Measurements from ENCODE around the gene NTM. TPM values are rescaled to one million over a fixed set of nuclear protein-coding genes. Genes with fewer than 3 reads are reported as not detected.

NTM gene
- total RNA-seq, 1 experiment from 2014 or later = 9.9 TPM

DNA sequence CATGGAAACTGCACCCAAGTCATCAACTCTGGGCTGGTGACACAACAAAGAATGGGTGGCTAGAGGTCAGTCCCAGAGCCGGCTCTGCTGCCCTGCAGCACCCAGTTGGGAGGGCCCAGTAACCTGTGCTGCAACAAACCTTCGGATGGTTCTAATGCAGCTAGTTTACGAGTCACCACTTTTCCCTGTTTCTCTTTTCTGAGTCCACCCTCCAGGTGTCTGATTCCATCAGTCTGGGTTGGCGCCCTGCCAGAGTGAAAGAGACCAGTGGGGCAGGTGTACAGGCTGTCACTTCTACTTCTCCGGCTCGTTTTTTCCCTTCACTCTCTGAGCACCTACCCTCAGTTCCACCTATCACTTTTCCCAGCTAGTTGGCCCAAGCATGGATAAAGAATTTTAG lies 572.9 kb downstream of the NTM start:
- no peak overlapping the region for H3K56ac ChIP-seq (ENCODE audit: insufficient read length, low read depth, low read length)
- no peak overlapping the region for H3K4me2 ChIP-seq (ENCODE audit: insufficient read depth, insufficient read length, low read length)
- Mint-ChIP-seq H3K4me1 (peaks cover under 1% of the 10 kb centered on the region in 2 experiments), H3K4me3 (no peak overlapping the region), H3K27me3 (ENCODE audit: low read depth) (no peaks in the 10 kb centered on the region), H3K9me3 (no peaks in the 10 kb centered on the region), H3K27ac (peak overlapping the region in 2 of 3 experiments; percentile 28 to 34; a peak in 1 of 7 replicates), H3K36me3 (ENCODE audit: insufficient read depth in 1 of 3, low read depth in 3 of 3) (peaks cover 0 to 2% (median 0%) of the 10 kb centered on the region in 3 experiments; a peak in 1 of 7 replicates)
- no peak overlapping the region for H3K18ac ChIP-seq (ENCODE audit: insufficient read length, low read depth, low read length)
- H4K8ac ChIP-seq (replicated peaks; ENCODE audit: insufficient read length, low read depth, low read length) = no peak overlapping the region
- no peaks in the 10 kb centered on the region for H3K9me3 ChIP-seq (ENCODE audit: control insufficient read depth, low read depth, low read length)
- H4K91ac ChIP-seq (ENCODE audit: insufficient read length, low read depth, low read length) = no peak overlapping the region
- no peaks in the 10 kb centered on the region for H3K79me1 ChIP-seq (ENCODE audit: insufficient read depth, low read depth, low read length, poor library complexity, severe bottlenecking)
- H3K27ac ChIP-seq (ENCODE audit: insufficient read length, low read depth, low read length) = no peak overlapping the region
- H4K20me1 ChIP-seq (ENCODE audit: control insufficient read depth, insufficient read depth, insufficient read length) = no peaks in the 10 kb centered on the region
- TF ChIP-seq, protein P1, sequence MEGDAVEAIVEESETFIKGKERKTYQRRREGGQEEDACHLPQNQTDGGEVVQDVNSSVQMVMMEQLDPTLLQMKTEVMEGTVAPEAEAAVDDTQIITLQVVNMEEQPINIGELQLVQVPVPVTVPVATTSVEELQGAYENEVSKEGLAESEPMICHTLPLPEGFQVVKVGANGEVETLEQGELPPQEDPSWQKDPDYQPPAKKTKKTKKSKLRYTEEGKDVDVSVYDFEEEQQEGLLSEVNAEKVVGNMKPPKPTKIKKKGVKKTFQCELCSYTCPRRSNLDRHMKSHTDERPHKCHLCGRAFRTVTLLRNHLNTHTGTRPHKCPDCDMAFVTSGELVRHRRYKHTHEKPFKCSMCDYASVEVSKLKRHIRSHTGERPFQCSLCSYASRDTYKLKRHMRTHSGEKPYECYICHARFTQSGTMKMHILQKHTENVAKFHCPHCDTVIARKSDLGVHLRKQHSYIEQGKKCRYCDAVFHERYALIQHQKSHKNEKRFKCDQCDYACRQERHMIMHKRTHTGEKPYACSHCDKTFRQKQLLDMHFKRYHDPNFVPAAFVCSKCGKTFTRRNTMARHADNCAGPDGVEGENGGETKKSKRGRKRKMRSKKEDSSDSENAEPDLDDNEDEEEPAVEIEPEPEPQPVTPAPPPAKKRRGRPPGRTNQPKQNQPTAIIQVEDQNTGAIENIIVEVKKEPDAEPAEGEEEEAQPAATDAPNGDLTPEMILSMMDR (conservative IDR thresholded peaks at IDR 0.05) = no peak
- H2BK12ac ChIP-seq (ENCODE audit: insufficient read length, low read depth, low read length) = no peak overlapping the region
- H3K23me2 ChIP-seq (ENCODE audit: insufficient read length, low read depth, low read length, poor library complexity, severe bottlenecking) = no peaks in the 10 kb centered on the region
- H3K27me3 ChIP-seq (ENCODE audit: insufficient read depth, low read length) = no peaks in the 10 kb centered on the region
- WGBS (ENCODE audit: extremely low coverage, insufficient read length, low lambda C conversion rate) = no CpG with 5 or more reads among the region's 6 CpGs
- H2AK5ac ChIP-seq (ENCODE audit: insufficient read length, low read length) = no peak overlapping the region
- no peak overlapping the region for H2BK5ac ChIP-seq (ENCODE audit: insufficient read length, low read length)
- H3K79me2 ChIP-seq (ENCODE audit: insufficient read depth, low read length) = no peaks in the 10 kb centered on the region
- no peak overlapping the region for H4K5ac ChIP-seq (ENCODE audit: insufficient read length, low read depth, low read length)
- H3K4ac ChIP-seq (ENCODE audit: low read depth, low read length) = no peak overlapping the region
- H2BK15ac ChIP-seq (ENCODE audit: low read depth, low read length) = no peak overlapping the region
- no peaks in the 10 kb centered on the region for H3K4me1 ChIP-seq (ENCODE audit: insufficient read depth, low read length)
- no peak overlapping the region for H3K14ac ChIP-seq (ENCODE audit: insufficient read depth, low read length)
- H3T11ph ChIP-seq (ENCODE audit: low read length) = no peak overlapping the region
- no peak overlapping the region for H3K23ac ChIP-seq (ENCODE audit: insufficient read length, low read depth, low read length)
- no peak overlapping the region for H2BK20ac ChIP-seq (ENCODE audit: low read depth, low read length, poor library complexity, severe bottlenecking)
- H2AFZ ChIP-seq (ENCODE audit: low read length) = no peak overlapping the region
- DNase-seq = no peak
- H3K9ac ChIP-seq (ENCODE audit: extremely low read depth, insufficient read length, low read length) = no peak overlapping the region
- H2BK120ac ChIP-seq (ENCODE audit: low read depth, low read length, poor library complexity, severe bottlenecking) = no peak overlapping the region
